ENCODE data around the gene MCU. TPM values are rescaled to one million over a fixed set of nuclear protein-coding genes. Genes with fewer than 3 reads are reported as not detected.
A peak's percentile ranks its signal among the peaks of the same experiment; 100 is the strongest.

MCU gene
- total and polyA plus RNA-seq, 2 donors: 14.7 TPM

GRCh38 chr10:72712136-72712535 is 20.2 kb downstream of the MCU start:
- H3K4me3 ChIP-seq (ENCODE audit: low read length in 2 of 2): no peak overlapping the region
- no peaks in the 10 kb centered on the region for H3K4me1 ChIP-seq (ENCODE audit: control insufficient read depth in 2 of 2, insufficient read depth in 2 of 2, low read length in 2 of 2)
- H3K9me3 ChIP-seq (ENCODE audit: control insufficient read depth in 2 of 2, insufficient read depth in 1 of 2, low read length in 1 of 2): no peaks in the 10 kb centered on the region
- no peak for DNase-seq (ENCODE audit: low read depth in 6 of 9, low spot score in 9 of 9)
- 89% methylated on average over 2 of the region's 2 CpGs for WGBS
- H3K36me3 ChIP-seq (ENCODE audit: control insufficient read depth in 2 of 2, insufficient read depth in 2 of 2, low read length in 1 of 2): peaks cover 3 to 4% of the 10 kb centered on the region in 2 donors
- no peaks in the 10 kb centered on the region for H3K27me3 ChIP-seq (ENCODE audit: control insufficient read depth in 2 of 2, insufficient read depth in 1 of 2, low read length in 1 of 2)
- peak overlapping the region in 1 of 2 donors; percentile 2 for H3K27ac ChIP-seq (ENCODE audit: low read depth in 1 of 2, low read length in 1 of 2)

DNA sequence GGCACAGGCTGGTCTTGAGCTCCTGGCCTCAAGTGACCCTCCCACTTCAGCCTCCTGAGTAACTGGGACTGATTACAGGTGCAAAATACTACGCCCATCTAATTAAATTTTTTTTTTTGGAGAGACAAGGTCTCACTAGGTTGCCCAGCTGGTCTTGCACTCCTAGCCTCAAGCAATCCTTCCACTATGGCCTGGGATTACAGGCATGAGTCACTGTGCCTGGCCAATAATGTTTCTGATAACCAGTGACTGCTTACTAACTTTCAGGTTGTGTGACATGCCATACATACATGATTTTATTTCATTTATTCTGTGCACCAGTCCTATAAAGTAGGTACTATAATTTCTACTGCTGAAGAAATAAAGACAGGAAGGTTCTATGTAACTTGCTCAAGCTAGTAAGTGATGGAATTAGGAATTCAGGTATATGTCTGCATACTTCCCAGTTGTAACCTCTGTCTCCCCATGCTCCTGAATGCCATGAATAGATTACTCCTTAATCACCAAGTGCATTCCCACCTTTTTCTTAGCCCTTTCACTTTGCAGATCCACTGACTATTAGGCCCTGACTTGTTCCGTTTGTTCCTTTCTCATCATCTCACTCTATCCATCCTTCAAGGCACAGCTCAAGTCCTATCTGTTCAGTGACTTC is 28.1 kb downstream of the MCU start:
- Histone ChIP-seq H3K4me3 (ENCODE audit: low read length in 2 of 2) (no peak overlapping the region), H3K9me3 (ENCODE audit: control insufficient read depth in 2 of 2, insufficient read depth in 1 of 2, low read length in 1 of 2) (no peaks in the 10 kb centered on the region), H3K27ac (ENCODE audit: low read depth in 1 of 2, low read length in 1 of 2) (no peak overlapping the region), H3K27me3 (ENCODE audit: control insufficient read depth in 2 of 2, insufficient read depth in 1 of 2, low read length in 1 of 2) (no peaks in the 10 kb centered on the region), H3K4me1 (ENCODE audit: control insufficient read depth in 2 of 2, insufficient read depth in 2 of 2, low read length in 2 of 2) (no peaks in the 10 kb centered on the region), H3K36me3 (ENCODE audit: control insufficient read depth in 2 of 2, insufficient read depth in 2 of 2, low read length in 1 of 2) (peaks cover under 1 to 3% of the 10 kb centered on the region in 2 donors)
- no peak for DNase-seq (ENCODE audit: low read depth in 6 of 9, low spot score in 9 of 9)
- 98% methylated on average over 2 of the region's 2 CpGs for WGBS

- no peak overlapping the region for H3K4me3 ChIP-seq (ENCODE audit: low read length in 2 of 2)
- no peaks in the 10 kb centered on the region for H3K4me1 ChIP-seq (ENCODE audit: control insufficient read depth in 2 of 2, insufficient read depth in 2 of 2, low read length in 2 of 2)
- no peaks in the 10 kb centered on the region for H3K9me3 ChIP-seq (ENCODE audit: control insufficient read depth in 2 of 2, insufficient read depth in 1 of 2, low read length in 1 of 2)
- no peak overlapping the region for H3K27ac ChIP-seq (ENCODE audit: low read depth in 1 of 2, low read length in 1 of 2)
- H3K36me3 ChIP-seq (ENCODE audit: control insufficient read depth in 2 of 2, insufficient read depth in 2 of 2, low read length in 1 of 2): no peaks in the 10 kb centered on the region
- no peaks in the 10 kb centered on the region for H3K27me3 ChIP-seq (ENCODE audit: control insufficient read depth in 2 of 2, insufficient read depth in 1 of 2, low read length in 1 of 2)
- 99% methylated on average over 4 of the region's 4 CpGs for WGBS
- DNase-seq (ENCODE audit: low read depth in 6 of 9, low spot score in 9 of 9): no peak
Measured at GRCh38 chr10:72720814-72721660, 29.1 kb downstream of the MCU start.

DNA sequence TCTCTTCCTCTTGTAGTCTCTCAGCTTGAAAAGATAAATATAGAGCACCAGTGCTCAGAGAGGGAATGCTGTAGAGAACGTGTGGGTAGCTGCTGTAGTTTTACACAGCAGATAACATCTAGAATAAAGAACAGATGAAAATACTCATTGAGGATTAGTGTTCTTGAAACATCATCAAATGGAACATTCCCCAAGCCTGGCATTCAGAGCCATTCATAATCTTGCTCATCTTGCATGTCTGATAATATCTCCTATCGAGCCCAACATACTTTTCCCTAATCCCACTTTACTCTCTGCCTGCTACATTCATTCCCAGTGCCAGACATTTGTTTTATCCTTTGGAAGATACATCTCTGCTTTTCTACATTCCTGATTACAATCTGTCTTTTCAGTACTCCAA is 35.2 kb downstream of the MCU start:
- 92% methylated on average over 2 of the region's 2 CpGs for WGBS

GRCh38 chr10:72728462-72728861 is 36.5 kb downstream of the MCU start:
- DNase-seq (ENCODE audit: low read depth in 6 of 9, low spot score in 9 of 9): no peak
- Histone ChIP-seq H3K4me3 (ENCODE audit: low read length in 2 of 2) (no peak overlapping the region), H3K9me3 (ENCODE audit: control insufficient read depth in 2 of 2, insufficient read depth in 1 of 2, low read length in 1 of 2) (no peaks in the 10 kb centered on the region), H3K36me3 (ENCODE audit: control insufficient read depth in 2 of 2, insufficient read depth in 2 of 2, low read length in 1 of 2) (no peaks in the 10 kb centered on the region), H3K27ac (ENCODE audit: low read depth in 1 of 2, low read length in 1 of 2) (no peak overlapping the region), H3K27me3 (ENCODE audit: control insufficient read depth in 2 of 2, insufficient read depth in 1 of 2, low read length in 1 of 2) (no peaks in the 10 kb centered on the region), H3K4me1 (ENCODE audit: control insufficient read depth in 2 of 2, insufficient read depth in 2 of 2, low read length in 2 of 2) (no peaks in the 10 kb centered on the region)
- WGBS: 100% methylated on average over 2 of the region's 2 CpGs

More for the DNA sequence above, 35.2 kb downstream of the MCU start:
- no peak overlapping the region for H3K27ac ChIP-seq (ENCODE audit: low read depth in 1 of 2, low read length in 1 of 2)
- no peaks in the 10 kb centered on the region for H3K27me3 ChIP-seq (ENCODE audit: control insufficient read depth in 2 of 2, insufficient read depth in 1 of 2, low read length in 1 of 2)
- no peaks in the 10 kb centered on the region for H3K9me3 ChIP-seq (ENCODE audit: control insufficient read depth in 2 of 2, insufficient read depth in 1 of 2, low read length in 1 of 2)
- DNase-seq (ENCODE audit: low read depth in 6 of 9, low spot score in 9 of 9): no peak
- H3K4me1 ChIP-seq (ENCODE audit: control insufficient read depth in 2 of 2, insufficient read depth in 2 of 2, low read length in 2 of 2): no peaks in the 10 kb centered on the region
- no peaks in the 10 kb centered on the region for H3K36me3 ChIP-seq (ENCODE audit: control insufficient read depth in 2 of 2, insufficient read depth in 2 of 2, low read length in 1 of 2)
- no peak overlapping the region for H3K4me3 ChIP-seq (ENCODE audit: low read length in 2 of 2)

- H3K9me3 ChIP-seq (ENCODE audit: control insufficient read depth in 2 of 2, insufficient read depth in 1 of 2, low read length in 1 of 2): no peaks in the 10 kb centered on the region
- H3K4me3 ChIP-seq (ENCODE audit: low read length in 2 of 2): no peak overlapping the region
- H3K4me1 ChIP-seq (ENCODE audit: control insufficient read depth in 2 of 2, insufficient read depth in 2 of 2, low read length in 2 of 2): no peaks in the 10 kb centered on the region
- H3K27ac ChIP-seq (ENCODE audit: low read depth in 1 of 2, low read length in 1 of 2): no peak overlapping the region
- 79% methylated on average over 3 of the region's 3 CpGs for WGBS
- no peak for DNase-seq (ENCODE audit: low read depth in 6 of 9, low spot score in 9 of 9)
- no peaks in the 10 kb centered on the region for H3K36me3 ChIP-seq (ENCODE audit: control insufficient read depth in 2 of 2, insufficient read depth in 2 of 2, low read length in 1 of 2)
- no peaks in the 10 kb centered on the region for H3K27me3 ChIP-seq (ENCODE audit: control insufficient read depth in 2 of 2, insufficient read depth in 1 of 2, low read length in 1 of 2)
Measured at GRCh38 chr10:72729528-72729927, 37.6 kb downstream of the MCU start.

- Histone ChIP-seq H3K4me1 (ENCODE audit: control insufficient read depth in 2 of 2, insufficient read depth in 2 of 2, low read length in 2 of 2) (no peaks in the 10 kb centered on the region), H3K36me3 (ENCODE audit: control insufficient read depth in 2 of 2, insufficient read depth in 2 of 2, low read length in 1 of 2) (no peaks in the 10 kb centered on the region), H3K9me3 (ENCODE audit: control insufficient read depth in 2 of 2, insufficient read depth in 1 of 2, low read length in 1 of 2) (no peaks in the 10 kb centered on the region), H3K27ac (ENCODE audit: low read depth in 1 of 2, low read length in 1 of 2) (no peak overlapping the region), H3K27me3 (ENCODE audit: control insufficient read depth in 2 of 2, insufficient read depth in 1 of 2, low read length in 1 of 2) (no peaks in the 10 kb centered on the region), H3K4me3 (ENCODE audit: low read length in 2 of 2) (no peak overlapping the region)
- 97% methylated on average over 5 of the region's 5 CpGs for WGBS
- no peak for DNase-seq (ENCODE audit: low read depth in 6 of 9, low spot score in 9 of 9)
Measured at GRCh38 chr10:72730479-72730878, 38.5 kb downstream of the MCU start.

DNA sequence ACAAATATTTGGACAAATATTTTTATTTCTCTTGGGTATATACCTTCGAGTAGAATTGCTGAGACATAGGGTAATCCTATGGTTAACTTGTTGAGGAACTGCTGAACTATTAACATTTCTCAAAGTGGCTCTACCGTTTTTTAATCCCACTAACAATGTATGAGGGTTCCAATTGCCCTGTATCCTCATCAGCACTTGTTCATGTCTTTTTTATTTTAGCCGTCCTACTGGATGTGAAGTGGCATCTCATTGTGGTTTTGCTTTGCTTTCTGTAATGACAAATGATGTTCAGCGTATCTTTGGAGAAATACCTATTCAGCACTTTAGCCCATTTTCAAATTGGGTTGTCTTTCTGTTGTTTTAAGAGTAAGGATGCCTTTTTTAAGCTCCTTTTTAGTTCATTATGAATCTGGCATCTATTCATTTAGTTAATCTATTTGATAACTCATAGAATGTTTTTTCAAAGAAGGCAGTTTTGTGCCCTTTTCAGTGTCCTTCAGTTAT is 40.0 kb downstream of the MCU start:
- Histone ChIP-seq H3K27me3 (ENCODE audit: control insufficient read depth in 2 of 2, insufficient read depth in 1 of 2, low read length in 1 of 2) (no peaks in the 10 kb centered on the region), H3K4me1 (ENCODE audit: control insufficient read depth in 2 of 2, insufficient read depth in 2 of 2, low read length in 2 of 2) (no peaks in the 10 kb centered on the region), H3K4me3 (ENCODE audit: low read length in 2 of 2) (no peak overlapping the region), H3K36me3 (ENCODE audit: control insufficient read depth in 2 of 2, insufficient read depth in 2 of 2, low read length in 1 of 2) (no peaks in the 10 kb centered on the region), H3K9me3 (ENCODE audit: control insufficient read depth in 2 of 2, insufficient read depth in 1 of 2, low read length in 1 of 2) (no peaks in the 10 kb centered on the region), H3K27ac (ENCODE audit: low read depth in 1 of 2, low read length in 1 of 2) (no peak overlapping the region)
- DNase-seq (ENCODE audit: low read depth in 6 of 9, low spot score in 9 of 9): no peak
- WGBS: 73% methylated on average over 4 of the region's 4 CpGs

- 95% methylated on average over 2 of the region's 2 CpGs for WGBS
- H3K4me3 ChIP-seq (ENCODE audit: low read length in 2 of 2): no peak overlapping the region
- no peak for DNase-seq (ENCODE audit: low read depth in 6 of 9, low spot score in 9 of 9)
- H3K36me3 ChIP-seq (ENCODE audit: control insufficient read depth in 2 of 2, insufficient read depth in 2 of 2, low read length in 1 of 2): no peaks in the 10 kb centered on the region
- H3K27me3 ChIP-seq (ENCODE audit: control insufficient read depth in 2 of 2, insufficient read depth in 1 of 2, low read length in 1 of 2): no peaks in the 10 kb centered on the region
- H3K9me3 ChIP-seq (ENCODE audit: control insufficient read depth in 2 of 2, insufficient read depth in 1 of 2, low read length in 1 of 2): no peaks in the 10 kb centered on the region
- no peaks in the 10 kb centered on the region for H3K4me1 ChIP-seq (ENCODE audit: control insufficient read depth in 2 of 2, insufficient read depth in 2 of 2, low read length in 2 of 2)
- no peak overlapping the region for H3K27ac ChIP-seq (ENCODE audit: low read depth in 1 of 2, low read length in 1 of 2)
Measured at GRCh38 chr10:72732521-72732920, 40.6 kb downstream of the MCU start.

Measured in thymus (tissue), 11 donors.